HG02759 (cell line): ENCODE data around the gene IGF2R.

ENCODE experiments used
- ATAC-seq: cut with Tn5 transposase; IDR thresholded peaks from one replicate; pipeline ENCODE4 v1.9.1; 2021; ENCODE audit warnings: mild to moderate bottlenecking, moderate library complexity; ENCODE audit not compliant: unreplicated experiment

Gene IGF2R

GRCh38 chr6:160042014-160042773 lies 73.3 kb downstream of the IGF2R start:
- no peak for ATAC-seq

- ATAC-seq, result no peak
Measured at GRCh38 chr6:160042788-160043301, 74.0 kb downstream of the IGF2R start.

GRCh38 chr6:160043784-160044183 lies 74.9 kb downstream of the IGF2R start:
- ATAC-seq, result no peak

- ATAC-seq, result no peak
Measured at GRCh38 chr6:160044687-160045086, 75.8 kb downstream of the IGF2R start.

GRCh38 chr6:160048471-160048870 lies 79.6 kb downstream of the IGF2R start:
- ATAC-seq, result no peak

GRCh38 chr6:160049346-160049745 lies 80.5 kb downstream of the IGF2R start:
- ATAC-seq, result no peak

- no peak for ATAC-seq
Measured at GRCh38 chr6:160050022-160050421, 81.1 kb downstream of the IGF2R start.

GRCh38 chr6:160051390-160051789 lies 82.5 kb downstream of the IGF2R start:
- ATAC-seq, result no peak

- no peak for ATAC-seq
Measured at GRCh38 chr6:160054271-160054670, 85.4 kb downstream of the IGF2R start.

- ATAC-seq, result no peak
Measured at GRCh38 chr6:160054913-160055312, 86.0 kb downstream of the IGF2R start.

- no peak for ATAC-seq
Measured at GRCh38 chr6:160055378-160055777, 86.5 kb downstream of the IGF2R start.

GRCh38 chr6:160055813-160056212 lies 86.9 kb downstream of the IGF2R start:
- no peak for ATAC-seq

- ATAC-seq, result no peak
Measured at GRCh38 chr6:160057080-160057479, 88.2 kb downstream of the IGF2R start.

GRCh38 chr6:160058603-160059215 lies 89.8 kb downstream of the IGF2R start:
- ATAC-seq, result no peak

- ATAC-seq, result no peak
Measured at GRCh38 chr6:160060221-160060620, 91.3 kb downstream of the IGF2R start.

GRCh38 chr6:160060920-160061447 lies 92.1 kb downstream of the IGF2R start:
- no peak for ATAC-seq

GRCh38 chr6:160063771-160064413 lies 95.0 kb downstream of the IGF2R start:
- ATAC-seq, result no peak

GRCh38 chr6:160065200-160065599 lies 96.3 kb downstream of the IGF2R start:
- ATAC-seq, result no peak

- ATAC-seq, result no peak
Measured at GRCh38 chr6:160067564-160067963, 98.7 kb downstream of the IGF2R start.

- ATAC-seq, result no peak
Measured at GRCh38 chr6:160068346-160068745, 99.5 kb downstream of the IGF2R start.

GRCh38 chr6:160069050-160069454 lies 100.2 kb downstream of the IGF2R start:
- ATAC-seq, result peak; percentile 91

- peak; percentile 19 for ATAC-seq
Measured at GRCh38 chr6:160069459-160069858, 100.6 kb downstream of the IGF2R start.
